B cell (primary cell): ENCODE results near the gene N4BP3. TPM values are rescaled to one million over a fixed set of nuclear protein-coding genes. Genes with fewer than 3 reads are reported as not detected.

Experiments used
- ATAC-seq: fragments of 200-7000 bp; cut with Tn5 transposase; one replicate; pipeline ENCODE4 v1.10.0; 2021; ENCODE audit warnings: low read depth, mild to moderate bottlenecking, moderate number of reproducible peaks, moderate library complexity
- CTCF ChIA-PET: fragments of 350-600 bp; sonication (Branson Sonifier 250); formaldehyde crosslinking; loops from one replicate; lab custom pipeline; 2021; ENCODE audit warnings: antibody characterized with exemption, inconsistent platforms; lab: Charles Lee
- POLR2A ChIA-PET: fragments of 350-600 bp; sonication (Branson Sonifier 250); formaldehyde crosslinking; loops from one replicate; lab custom pipeline; 2021; ENCODE audit warnings: antibody characterized with exemption; lab: Charles Lee
- DNase-seq: peaks from one replicate; pipeline ENCODE4 v3.0.0; 2013
- H2AFZ ChIP-seq: 2 replicates; pipeline ENCODE4 v1.6.1; 2012; ENCODE audit warnings: mild to moderate bottlenecking, low read depth, low read length; ENCODE audit not compliant: insufficient read depth, poor library complexity, severe bottlenecking
- H3K27ac ChIP-seq, 2 donors: 1 replicate in 1 of 2; 2 replicates in 1 of 2; pipeline ENCODE4 v1.5.1; 2012 to 2013; ENCODE audit warnings: low read length in 2 of 2, mild to moderate bottlenecking in 2 of 2, moderate library complexity in 1 of 2
- H3K27me3 ChIP-seq, 4 experiments: fragments of 200-600 bp in 1 of 4; sonication (generic) in 1 of 4; replicated peaks in 1 of 4; 1 replicate in 2 of 4; 2 replicates in 2 of 4; pipeline versions ENCODE4 v1.6.1 to v1.7.0; 2013 to 2016; ENCODE audit warnings: low read length in 3 of 4, mild to moderate bottlenecking in 2 of 4, mixed read lengths in 1 of 4, moderate library complexity in 1 of 4; ENCODE audit not compliant: insufficient read depth in 4 of 4, control insufficient read depth in 3 of 4; ENCODE audit errors: control extremely low read depth in 1 of 4
- H3K36me3 ChIP-seq, 2 experiments: replicated peaks in 1 of 2; 1 replicate in 1 of 2; 2 replicates in 1 of 2; pipeline versions ENCODE4 v1.6.1 to v1.7.1; 2013; ENCODE audit warnings: low read length in 1 of 2; ENCODE audit not compliant: insufficient read depth in 2 of 2, control insufficient read depth in 1 of 2; ENCODE audit errors: control extremely low read depth in 1 of 2, extremely low read depth in 1 of 2
- H3K4me1 ChIP-seq, 2 donors: fragments of 200-600 bp in 1 of 2; sonication (generic) in 1 of 2; 1 replicate in 1 of 2; 2 replicates in 1 of 2; pipeline versions ENCODE4 v1.5.1 to v1.6.1; 2013 to 2017; ENCODE audit warnings: low read length in 2 of 2; ENCODE audit not compliant: control insufficient read depth in 2 of 2, insufficient read depth in 2 of 2
- H3K4me2 ChIP-seq: replicated peaks from 2 replicates; pipeline ENCODE3; 2012; ENCODE audit warnings: mild to moderate bottlenecking, low read depth, low read length; ENCODE audit not compliant: poor library complexity, severe bottlenecking
- H3K4me3 ChIP-seq, 5 experiments: fragments of 200-600 bp in 1 of 5; sonication (generic) in 1 of 5; 1 replicate in 3 of 5; 2 replicates in 2 of 5; pipeline versions ENCODE4 v1.5.1 to v1.7.0; 2011 to 2016; ENCODE audit warnings: low read length in 4 of 5, mild to moderate bottlenecking in 4 of 5, low read depth in 2 of 5, control low read depth in 1 of 5, moderate library complexity in 1 of 5; ENCODE audit not compliant: insufficient read depth in 1 of 5; ENCODE audit errors: control extremely low read depth in 1 of 5, extremely low read depth in 1 of 5
- H3K79me2 ChIP-seq: fragments of 200-600 bp; sonication (generic); one replicate; pipeline ENCODE4 v1.6.0; 2016; ENCODE audit warnings: low read length; ENCODE audit not compliant: control insufficient read depth, insufficient read depth
- H3K9ac ChIP-seq: fragments of 200-600 bp; sonication (generic); 2 replicates; pipeline ENCODE4 v1.6.1; 2017; ENCODE audit warnings: mild to moderate bottlenecking, low read length, moderate library complexity
- H3K9me3 ChIP-seq, 3 donors: one replicate each; pipeline versions ENCODE4 v1.6.1 to v1.7.1; 2013; ENCODE audit warnings: low read length in 2 of 3; ENCODE audit not compliant: control insufficient read depth in 2 of 3, insufficient read depth in 1 of 3; ENCODE audit errors: control extremely low read depth in 1 of 3
- H4K20me1 ChIP-seq: 2 replicates; pipeline ENCODE4 v1.6.0; 2012; ENCODE audit warnings: mild to moderate bottlenecking, low read length; ENCODE audit not compliant: insufficient read depth, control insufficient read depth, poor library complexity, severe bottlenecking
- H3K27ac Mint-ChIP-seq: one replicate; pipeline ENCODE4 v1.8.0; 2021; ENCODE audit warnings: mixed read lengths
- H3K27me3 Mint-ChIP-seq: one replicate; pipeline ENCODE4 v1.8.0; 2021; ENCODE audit warnings: mixed read lengths
- H3K4me1 Mint-ChIP-seq: one replicate; pipeline ENCODE4 v1.8.0; 2021; ENCODE audit warnings: mixed read lengths
- H3K4me3 Mint-ChIP-seq: one replicate; pipeline ENCODE4 v1.8.0; 2021; ENCODE audit warnings: mixed read lengths
- H3K9me3 Mint-ChIP-seq: one replicate; pipeline ENCODE4 v1.8.0; 2022; ENCODE audit warnings: mixed read lengths; ENCODE audit not compliant: insufficient read depth
- EZH2 ChIP-seq: IDR thresholded peaks from 2 replicates; pipeline ENCODE4 v1.6.1; 2012; ENCODE audit warnings: borderline replicate concordance, low read depth, mild to moderate bottlenecking, moderate library complexity, low read length; ENCODE audit not compliant: insufficient read depth, poor library complexity, severe bottlenecking
- WGBS: methylation state at CpG from one replicate; pipeline ENCODE4 v1.1.5; 2013; ENCODE audit warnings: missing lambda C conversion rate; ENCODE audit not compliant: insufficient coverage; 5-methylcytosine and 5-hydroxymethylcytosine counted together
- intact Hi-C: fragments of 100-400 bp; cut with micrococcal nuclease; formaldehyde crosslinking; loops from one replicate; pipeline ENCODE4 v1.10.0; 2022
- polyA plus RNA-seq: library from polyadenylated mRNA; depleted of rRNA; stranded (reverse); fragments of >200 nt; gene quantifications from 2 replicates; pipeline ENCODE4 v1.2.3, GENCODE V29; 2012
- total RNA-seq, 2 donors: library from RNA; stranded (reverse); fragments of 120-200 nt in 1 of 2; gene quantifications; 1 replicate in 1 of 2; 2 replicates in 1 of 2; pipeline versions ENCODE4 v1.2.3 to v1.2.4, GENCODE V29; 2013 to 2022
- TF ChIP-seq, protein P1 (sequence below): fragments of 200-600 bp; IDR thresholded peaks from one replicate; pipeline ENCODE4 v1.8.0; 2022; ENCODE audit warnings: antibody characterized with exemption, mild to moderate bottlenecking

The N4BP3 gene
- total and polyA plus RNA-seq, 2 donors (not counting 1 experiment from before 2014, with no cell fraction given): 13.3 to 48.7 TPM

DNA sequence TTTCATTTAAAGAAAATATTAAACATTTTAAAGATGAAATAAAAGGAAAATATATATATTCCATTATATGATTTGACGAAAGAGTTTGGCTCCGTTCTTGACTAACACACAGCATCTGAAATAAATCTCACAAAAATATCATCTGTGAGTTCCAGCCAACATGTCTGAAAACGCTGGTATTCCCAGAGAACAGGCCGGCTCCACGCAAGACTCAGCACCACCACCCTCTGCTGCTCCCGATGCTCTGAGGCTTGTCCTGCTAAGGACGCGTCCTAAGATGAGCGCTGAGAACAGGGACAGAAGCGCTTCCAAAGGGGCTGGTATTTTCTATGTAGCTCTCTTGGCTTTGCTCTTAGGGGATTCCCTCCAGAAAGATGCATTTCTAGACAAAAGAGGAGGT, 40.6 kb upstream of the N4BP3 start:
- Mint-ChIP-seq H3K9me3 (no peaks in the 10 kb centered on the region), H3K27ac (no peak overlapping the region), H3K27me3 (peaks cover 9% of the 10 kb centered on the region), H3K4me3 (no peak overlapping the region), H3K4me1 (peaks cover 16% of the 10 kb centered on the region)
- H3K27me3 ChIP-seq: peaks cover 0 to 26% (median 8%) of the 10 kb centered on the region in 4 experiments
- no peak overlapping the region for H3K4me3 ChIP-seq
- no peaks in the 10 kb centered on the region for H3K79me2 ChIP-seq
- H3K9ac ChIP-seq: no peak overlapping the region
- DNase-seq (no peak), ATAC-seq (no peak)
- H2AFZ ChIP-seq: no peak overlapping the region
- TF ChIP-seq, protein P1, sequence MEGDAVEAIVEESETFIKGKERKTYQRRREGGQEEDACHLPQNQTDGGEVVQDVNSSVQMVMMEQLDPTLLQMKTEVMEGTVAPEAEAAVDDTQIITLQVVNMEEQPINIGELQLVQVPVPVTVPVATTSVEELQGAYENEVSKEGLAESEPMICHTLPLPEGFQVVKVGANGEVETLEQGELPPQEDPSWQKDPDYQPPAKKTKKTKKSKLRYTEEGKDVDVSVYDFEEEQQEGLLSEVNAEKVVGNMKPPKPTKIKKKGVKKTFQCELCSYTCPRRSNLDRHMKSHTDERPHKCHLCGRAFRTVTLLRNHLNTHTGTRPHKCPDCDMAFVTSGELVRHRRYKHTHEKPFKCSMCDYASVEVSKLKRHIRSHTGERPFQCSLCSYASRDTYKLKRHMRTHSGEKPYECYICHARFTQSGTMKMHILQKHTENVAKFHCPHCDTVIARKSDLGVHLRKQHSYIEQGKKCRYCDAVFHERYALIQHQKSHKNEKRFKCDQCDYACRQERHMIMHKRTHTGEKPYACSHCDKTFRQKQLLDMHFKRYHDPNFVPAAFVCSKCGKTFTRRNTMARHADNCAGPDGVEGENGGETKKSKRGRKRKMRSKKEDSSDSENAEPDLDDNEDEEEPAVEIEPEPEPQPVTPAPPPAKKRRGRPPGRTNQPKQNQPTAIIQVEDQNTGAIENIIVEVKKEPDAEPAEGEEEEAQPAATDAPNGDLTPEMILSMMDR: no peak
- TF ChIP-seq EZH2: no peak
- peaks cover 23 to 34% of the 10 kb centered on the region in 2 donors for H3K4me1 ChIP-seq
- H3K9me3 ChIP-seq: no peaks in the 10 kb centered on the region
- no peaks in the 10 kb centered on the region for H4K20me1 ChIP-seq
- intact Hi-C loops: no loop called here
- H3K4me2 ChIP-seq: no peak overlapping the region
- no peak overlapping the region for H3K27ac ChIP-seq
- H3K36me3 ChIP-seq: no peaks in the 10 kb centered on the region
- 90% methylated on average over 10 of the region's 10 CpGs for WGBS
- ChIA-PET POLR2A (no interaction called here), CTCF (interaction anchor here (12.4 kb wide), 1 partner anchor 80 kb away, joined by 540 read pairs; the partner anchor contains the start of gene NHP2)

DNA sequence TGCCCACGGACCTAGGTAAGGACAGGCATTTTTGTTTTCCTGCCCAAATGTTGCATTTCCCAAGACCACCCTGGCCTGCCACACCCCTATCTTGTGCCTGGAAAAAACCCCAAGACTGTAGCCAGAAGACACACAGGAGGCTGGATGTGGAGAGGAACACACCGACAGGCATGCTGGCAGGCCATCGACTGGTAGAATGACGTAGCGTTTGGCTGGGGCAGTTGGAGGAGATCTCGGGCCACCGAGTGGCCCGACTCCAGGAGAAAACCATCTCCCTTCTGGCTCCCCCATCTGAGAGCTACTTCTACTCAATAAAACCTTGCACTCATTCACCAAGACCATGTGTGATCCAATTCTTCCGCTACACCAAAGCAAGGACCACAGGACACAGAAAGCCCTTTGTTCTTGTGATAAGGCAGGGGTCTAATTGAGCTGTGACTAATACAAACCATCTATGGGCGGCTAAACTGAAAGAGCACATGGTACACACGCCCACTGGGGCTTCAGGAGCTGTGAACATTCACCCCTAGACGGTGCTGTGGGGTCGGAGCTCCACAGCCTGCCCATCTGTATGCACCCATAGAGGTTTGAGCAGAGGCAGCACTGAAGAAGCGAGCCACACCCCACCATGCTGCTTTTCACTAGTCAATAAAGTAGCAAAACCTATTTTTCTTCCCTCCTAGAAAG, 38.9 kb upstream of the N4BP3 start:
- ATAC-seq (no peak), DNase-seq (peak; percentile 23)
- no peaks in the 10 kb centered on the region for H3K9me3 Mint-ChIP-seq
- H3K9ac ChIP-seq: no peak overlapping the region
- no peak for TF ChIP-seq EZH2
- TF ChIP-seq, protein P1: no peak
- H3K27me3 ChIP-seq: peaks cover 0 to 26% (median 8%) of the 10 kb centered on the region in 4 experiments
- H3K9me3 ChIP-seq: no peaks in the 10 kb centered on the region
- H2AFZ ChIP-seq: no peak overlapping the region
- no peaks in the 10 kb centered on the region for H3K79me2 ChIP-seq
- no peak overlapping the region for H3K27ac ChIP-seq
- H3K4me2 ChIP-seq: no peak overlapping the region
- ChIA-PET CTCF (interaction anchor here (0.8 to 12.4 kb wide), 13 partner anchors 13 to 467 kb away, joined by 3 to 540 read pairs (median 18); partner anchors contain the start of gene NHP2), POLR2A (interaction anchor here (0.6 kb wide), 1 partner anchor 110 kb away, joined by 4 read pairs; no protein-coding TSS in a partner anchor)
- intact Hi-C loops: no loop called here
- H3K36me3 ChIP-seq: no peaks in the 10 kb centered on the region
- H3K4me1 Mint-ChIP-seq: peaks cover 6% of the 10 kb centered on the region
- H3K4me1 ChIP-seq: peaks cover 7 to 18% of the 10 kb centered on the region in 2 donors
- H3K4me3 Mint-ChIP-seq: no peak overlapping the region
- no peak overlapping the region for H3K27ac Mint-ChIP-seq
- no peak overlapping the region for H3K4me3 ChIP-seq
- H4K20me1 ChIP-seq: no peaks in the 10 kb centered on the region
- WGBS: 36% methylated on average over 4 of the region's 14 CpGs
- peaks cover 9% of the 10 kb centered on the region for H3K27me3 Mint-ChIP-seq
